A549 (cell line): ENCODE measurements around the gene PRDM11. TPM values are rescaled to one million over a fixed set of nuclear protein-coding genes. Genes with fewer than 3 reads are reported as not detected.

Experiments used
- ATAC-seq, 2 experiments: fragments of 200-7000 bp in 1 of 2; fragments of >200 bp in 1 of 2; cut with Nextera tagmentation in 1 of 2; cut with Tn5 transposase in 1 of 2; 3 replicates each; pipeline versions ENCODE4 v1.8.0 to v1.9.1; 2018 to 2020; ENCODE audit warnings: mild to moderate bottlenecking in 1 of 2, moderate library complexity in 1 of 2
- CTCF ChIA-PET: fragments of 300-600 bp; sonication (Branson Sonifier 250); formaldehyde crosslinking; extraction: SDS; loops from one replicate; lab custom pipeline; 2021; ENCODE audit warnings: antibody characterized with exemption, inconsistent platforms; lab: Yijun Ruan, JAX
- POLR2A ChIA-PET: fragments of 350-600 bp; formaldehyde crosslinking; extraction: SDS; loops from one replicate; lab custom pipeline; 2021; ENCODE audit warnings: antibody characterized with exemption, inconsistent platforms; lab: Yijun Ruan, JAX
- DNase-seq, 2 experiments: peaks; one replicate each; pipeline versions ENCODE4 v3.0.0 to v3.0.0-alpha.2; 2011 to 2016; ENCODE audit warnings: low read depth in 1 of 2, low spot score in 1 of 2
- FAIRE-seq: peaks from 2 replicates; lab custom pipeline; 2011; peaks lifted over from hg19 to GRCh38; lab: Jason Lieb, UNC
- H3K27ac ChIP-seq, 2 experiments: fragments of >200 bp; sonication (Bioruptor Twin); formaldehyde crosslinking; 3 replicates each; pipeline ENCODE4 v1.5.1; 2016 to 2017
- H3K4me1 ChIP-seq: fragments of >200 bp; sonication (Bioruptor Twin); formaldehyde crosslinking; 3 replicates; pipeline ENCODE4 v1.6.1; 2016
- H3K4me2 ChIP-seq: fragments of >200 bp; sonication (Bioruptor Twin); formaldehyde crosslinking; 3 replicates; pipeline ENCODE4 v1.6.1; 2016
- H3K4me3 ChIP-seq: fragments of >200 bp; sonication (Bioruptor Twin); formaldehyde crosslinking; 3 replicates; pipeline ENCODE4 v1.5.1; 2016
- H3K9me3 ChIP-seq: fragments of >200 bp; sonication (Bioruptor Twin); formaldehyde crosslinking; 3 replicates; pipeline ENCODE4 v1.6.1; 2016
- CEBPB ChIP-seq, 2 experiments: fragments of >200 bp in 1 of 2; sonication (Bioruptor Twin) in 1 of 2; formaldehyde crosslinking in 1 of 2; IDR thresholded peaks; 2 replicates each; pipeline ENCODE4 v1.6.1; 2012 to 2016
- CHD2 ChIP-seq: fragments of 150-350 bp; IDR thresholded peaks from 2 replicates; pipeline ENCODE4 v1.6.1; 2014; ENCODE audit warnings: low read length; ENCODE audit not compliant: partially characterized antibody
- EHF ChIP-seq: fragments of 250-450 bp; sonication (Bioruptor Pico); IDR thresholded peaks from 2 replicates; pipeline ENCODE4 v1.5.0; 2020; ENCODE audit warnings: mild to moderate bottlenecking
- EP300 ChIP-seq, 2 experiments: fragments of >200 bp; sonication (Bioruptor Twin); formaldehyde crosslinking; IDR thresholded peaks; 2 replicates in 1 of 2; 3 replicates in 1 of 2; pipeline ENCODE4 v1.6.1; 2016 to 2017
- ESRRA ChIP-seq: fragments of 150-350 bp; IDR thresholded peaks from 2 replicates; pipeline ENCODE4 v1.6.1; 2014; ENCODE audit warnings: mild to moderate bottlenecking, low read length, borderline replicate concordance
- HES2 ChIP-seq: fragments of >200 bp; sonication (Bioruptor Twin); formaldehyde crosslinking; IDR thresholded peaks from 2 replicates; pipeline ENCODE4 v1.6.1; 2016
- HEYL ChIP-seq: fragments of 250-450 bp; sonication (Bioruptor Pico); IDR thresholded peaks from 2 replicates; pipeline ENCODE4 v1.8.0; 2021; ENCODE audit warnings: mild to moderate bottlenecking, moderate library complexity
- HOXA7 ChIP-seq: fragments of 250-450 bp; sonication (Bioruptor Pico); IDR thresholded peaks from 2 replicates; pipeline ENCODE4 v1.5.0; 2020; ENCODE audit warnings: mild to moderate bottlenecking, moderate library complexity
- HOXB13 ChIP-seq: fragments of 250-450 bp; sonication (Bioruptor Pico); IDR thresholded peaks from 2 replicates; pipeline ENCODE4 v1.5.0; 2020; ENCODE audit warnings: low read depth, mild to moderate bottlenecking, moderate library complexity
- HOXB5 ChIP-seq: fragments of 250-450 bp; sonication (Bioruptor Pico); IDR thresholded peaks from 2 replicates; pipeline ENCODE4 v1.5.0; 2020; ENCODE audit warnings: mild to moderate bottlenecking, moderate library complexity
- KDM5A ChIP-seq: fragments of 200-600 bp; sonication (generic); IDR thresholded peaks from 2 replicates; pipeline ENCODE4 v1.6.1; 2016; ENCODE audit warnings: antibody characterized with exemption, mild to moderate bottlenecking
- PBX3 ChIP-seq: IDR thresholded peaks from 2 replicates; pipeline ENCODE4 v1.6.1; 2012
- PHF8 ChIP-seq: fragments of 200-600 bp; sonication (generic); IDR thresholded peaks from 2 replicates; pipeline ENCODE4 v1.6.1; 2016; ENCODE audit warnings: low read depth, mild to moderate bottlenecking, antibody characterized with exemption, moderate library complexity, borderline replicate concordance
- POLR2AphosphoS2 ChIP-seq: conservative IDR thresholded peaks from 2 replicates; pipeline ENCODE4 v1.6.1; 2012; ENCODE audit warnings: low read length, improper control_type of control experiment, inconsistent platforms
- RAD21 ChIP-seq, 2 experiments: fragments of >200 bp in 1 of 2; sonication (Bioruptor Twin) in 1 of 2; formaldehyde crosslinking in 1 of 2; IDR thresholded peaks in 1 of 2; conservative IDR thresholded peaks in 1 of 2; 2 replicates in 1 of 2; 3 replicates in 1 of 2; pipeline ENCODE4 v1.6.1; 2012 to 2018; ENCODE audit warnings: inconsistent platforms in 1 of 2
- RARB ChIP-seq: fragments of 250-450 bp; sonication (Bioruptor Pico); IDR thresholded peaks from 2 replicates; pipeline ENCODE4 v1.8.0; 2021; ENCODE audit warnings: mild to moderate bottlenecking, moderate library complexity
- RCOR1 ChIP-seq: fragments of 150-350 bp; IDR thresholded peaks from 2 replicates; pipeline ENCODE4 v1.6.1; 2014; ENCODE audit warnings: antibody characterized with exemption, low read length, low read depth
- REST ChIP-seq: fragments of 200-600 bp; sonication (generic); IDR thresholded peaks from 2 replicates; pipeline ENCODE4 v1.6.1; 2016; ENCODE audit warnings: antibody characterized with exemption, mild to moderate bottlenecking, moderate library complexity
- SMC3 ChIP-seq: fragments of >200 bp; sonication (Bioruptor Twin); formaldehyde crosslinking; IDR thresholded peaks from 3 replicates; pipeline ENCODE4 v1.6.1; 2018; ENCODE audit warnings: inconsistent platforms
- TP53 ChIP-seq: fragments of 250-450 bp; sonication (Bioruptor Pico); IDR thresholded peaks from 2 replicates; pipeline ENCODE4 v1.5.0; 2021; ENCODE audit warnings: mild to moderate bottlenecking, moderate library complexity
- USF2 ChIP-seq: fragments of 450-650 bp; IDR thresholded peaks from 2 replicates; pipeline ENCODE4 v1.6.1; 2014; ENCODE audit warnings: antibody characterized with exemption
- ZC3H11A ChIP-seq: fragments of 450-650 bp; IDR thresholded peaks from 2 replicates; pipeline ENCODE4 v1.6.1; 2014; ENCODE audit warnings: antibody characterized with exemption, mild to moderate bottlenecking
- WGBS: methylation state at CpG from one replicate; pipeline ENCODE4 v1.1.6; 2017; ENCODE audit errors: missing lambda C conversion rate; 5-methylcytosine and 5-hydroxymethylcytosine counted together
- polyA plus RNA-seq, 4 experiments: library from polyadenylated mRNA; depleted of rRNA in 3 of 4; stranded (reverse); fragments of >200 nt; fragmentation: RNase III in 1 of 4; extraction: RNeasy Plus Mini Kit Qiagen cat#74134 plus additional on column Dnase treatment in 1 of 4; gene quantifications; 2 replicates in 3 of 4; 3 replicates in 1 of 4; pipeline ENCODE4 v1.2.3, GENCODE V29; 2011 to 2017

The PRDM11 gene
- polyA plus RNA-seq, 2 of the 4 experiments (the other 2 are of a cell fraction): 4.3 to 5.3 TPM

- no peak for FAIRE-seq
- ATAC-seq: no peak
- Histone ChIP-seq H3K9me3 (no peaks in the 10 kb centered on the region), H3K4me2 (no peak overlapping the region), H3K27ac (no peak overlapping the region), H3K4me3 (no peak overlapping the region), H3K4me1 (peaks cover 8% of the 10 kb centered on the region; the same call in 2 of the 3 replicates)
- no peak for TF ChIP-seq HES2
- TF ChIP-seq ESRRA: no peak
- TF ChIP-seq CHD2: no peak
- no peak for TF ChIP-seq HOXB13
- no peak for TF ChIP-seq PBX3
- no peak for TF ChIP-seq RAD21 (conservative IDR thresholded peaks at IDR 0.05 in 1 of 2, IDR thresholded peaks at IDR 0.05 in 1 of 2)
- TF ChIP-seq RARB (CRISPR knock-in tag): no peak
- no peak for TF ChIP-seq SMC3
- TF ChIP-seq TP53 (CRISPR knock-in tag): no peak
- no peak for TF ChIP-seq KDM5A
- TF ChIP-seq RCOR1: no peak
- no peak for TF ChIP-seq HOXA7
- TF ChIP-seq USF2: no peak
- no peak for TF ChIP-seq ZC3H11A
- DNase-seq: no peak
- WGBS: 58% methylated on average over 6 of the region's 6 CpGs
- ChIA-PET POLR2A (no interaction called here), CTCF (interaction anchor here (0.5 to 41.5 kb wide), 4 partner anchors 8 to 218 kb away, joined by 3 to 1740 read pairs (median 54); no protein-coding TSS in a partner anchor)
Measured at GRCh38 chr11:45098929-45099328, 47.5 kb upstream of the PRDM11 start.

GRCh38 chr11:45100339-45100738, 46.1 kb upstream of the PRDM11 start:
- Histone ChIP-seq H3K4me1 (peaks cover 8% of the 10 kb centered on the region; the same call in 2 of the 3 replicates), H3K9me3 (no peaks in the 10 kb centered on the region)
- peak; percentile 42 to 61 for DNase-seq
- POLR2A ChIA-PET: interaction anchor here (1.0 kb wide), 1 partner anchor 164 kb away, joined by 3 read pairs; no protein-coding TSS in a partner anchor
- WGBS: 8% methylated on average over 2 of the region's 2 CpGs
- peak; percentile 25 to 79; a peak in 4 of 6 replicates for ATAC-seq
- CTCF ChIA-PET: interaction anchor here (0.6 to 41.5 kb wide), 8 partner anchors 9 to 480 kb away, joined by 3 to 1740 read pairs (median 4); no protein-coding TSS in a partner anchor
- TF ChIP-seq CEBPB (IDR thresholded peaks at IDR 0.05) (no peak), HOXB5 (no peak), POLR2AphosphoS2 (no peak), EP300 (IDR thresholded peaks at IDR 0.05) (no peak), HES2 (no peak), EHF (CRISPR knock-in tag) (no peak), REST (no peak), RAD21 (conservative IDR thresholded peaks at IDR 0.05 in 1 of 2, IDR thresholded peaks at IDR 0.05 in 1 of 2) (no peak), PBX3 (no peak), KDM5A (no peak), RCOR1 (no peak), HEYL (no peak), PHF8 (no peak), SMC3 (no peak)
- TF ChIP-seq, all 56 proteins: peak for 0
- no peak overlapping the region for H3K4me2 ChIP-seq
- no peak overlapping the region for H3K27ac ChIP-seq
- no peak overlapping the region for H3K4me3 ChIP-seq
- FAIRE-seq: no peak
